Right lung (tissue), 5 donors: ENCODE results near the gene PHLDB1. TPM values are rescaled to one million over a fixed set of nuclear protein-coding genes. Genes with fewer than 3 reads are reported as not detected.

ENCODE experiments used
- DNase-seq, 2 donors: peaks; one replicate each; pipeline ENCODE4 v3.0.0-alpha.2; 2013
- polyA plus RNA-seq, 5 donors: library from polyadenylated mRNA; unstranded; fragments of 120-200 nt; gene quantifications; one replicate each; pipeline versions ENCODE4 v1.2.1 to v1.2.3, GENCODE V29; 2013; ENCODE audit warnings: inconsistent platforms in 1 of 5, low replicate concordance in 1 of 5; ENCODE audit not compliant: insufficient read length in 5 of 5, insufficient read depth in 1 of 5

PHLDB1 gene
- polyA plus RNA-seq, 5 donors, result 72.4 to 102 (median 87.0) TPM

GRCh38 chr11:118636569-118637290 is 29.3 kb downstream of the PHLDB1 start:
- DNase-seq, result no peak

DNA sequence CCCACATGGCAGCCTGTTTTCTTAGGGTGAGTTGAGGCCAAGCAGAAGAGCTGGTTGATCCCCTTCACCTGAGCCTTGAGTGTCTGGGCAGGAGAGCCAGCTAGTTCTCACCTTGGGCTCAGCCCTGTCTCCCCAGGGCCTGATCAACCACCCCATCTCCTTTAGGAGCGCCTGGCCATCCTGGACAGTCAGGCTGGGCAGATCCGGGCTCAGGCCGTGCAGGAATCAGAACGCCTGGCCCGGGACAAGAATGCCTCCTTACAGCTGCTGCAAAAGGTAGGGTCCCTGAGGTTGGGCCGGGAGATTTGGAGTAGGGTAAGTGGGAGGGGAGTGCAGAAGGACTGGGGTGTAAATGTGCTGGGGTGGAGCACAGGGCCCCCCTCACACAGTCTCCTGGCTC is 31.3 kb downstream of the PHLDB1 start:
- DNase-seq, result no peak

DNA sequence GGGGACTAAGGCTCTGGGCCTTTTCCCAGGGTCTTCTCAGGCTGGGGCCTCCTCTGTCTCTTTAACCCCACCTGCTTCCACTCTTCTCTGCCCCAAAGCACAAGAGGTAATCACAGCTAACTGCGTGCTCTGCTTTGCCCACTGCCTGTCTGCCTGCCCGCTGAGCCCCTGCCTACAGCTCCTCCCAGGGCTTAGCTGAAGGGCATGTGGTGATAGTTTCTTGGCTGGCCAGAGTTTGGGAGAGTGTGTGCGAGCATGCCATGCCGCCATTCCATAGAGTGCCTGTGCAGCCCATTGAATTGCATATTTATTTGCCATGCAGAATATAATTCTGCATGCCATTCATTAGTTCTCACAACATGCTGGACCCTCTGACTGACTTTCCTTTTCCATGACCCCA is 32.5 kb downstream of the PHLDB1 start:
- DNase-seq, result no peak

- no peak for DNase-seq
Measured at GRCh38 chr11:118640332-118641154, 33.1 kb downstream of the PHLDB1 start.

- DNase-seq, result no peak
Measured at GRCh38 chr11:118641397-118642019, 34.1 kb downstream of the PHLDB1 start.

DNA sequence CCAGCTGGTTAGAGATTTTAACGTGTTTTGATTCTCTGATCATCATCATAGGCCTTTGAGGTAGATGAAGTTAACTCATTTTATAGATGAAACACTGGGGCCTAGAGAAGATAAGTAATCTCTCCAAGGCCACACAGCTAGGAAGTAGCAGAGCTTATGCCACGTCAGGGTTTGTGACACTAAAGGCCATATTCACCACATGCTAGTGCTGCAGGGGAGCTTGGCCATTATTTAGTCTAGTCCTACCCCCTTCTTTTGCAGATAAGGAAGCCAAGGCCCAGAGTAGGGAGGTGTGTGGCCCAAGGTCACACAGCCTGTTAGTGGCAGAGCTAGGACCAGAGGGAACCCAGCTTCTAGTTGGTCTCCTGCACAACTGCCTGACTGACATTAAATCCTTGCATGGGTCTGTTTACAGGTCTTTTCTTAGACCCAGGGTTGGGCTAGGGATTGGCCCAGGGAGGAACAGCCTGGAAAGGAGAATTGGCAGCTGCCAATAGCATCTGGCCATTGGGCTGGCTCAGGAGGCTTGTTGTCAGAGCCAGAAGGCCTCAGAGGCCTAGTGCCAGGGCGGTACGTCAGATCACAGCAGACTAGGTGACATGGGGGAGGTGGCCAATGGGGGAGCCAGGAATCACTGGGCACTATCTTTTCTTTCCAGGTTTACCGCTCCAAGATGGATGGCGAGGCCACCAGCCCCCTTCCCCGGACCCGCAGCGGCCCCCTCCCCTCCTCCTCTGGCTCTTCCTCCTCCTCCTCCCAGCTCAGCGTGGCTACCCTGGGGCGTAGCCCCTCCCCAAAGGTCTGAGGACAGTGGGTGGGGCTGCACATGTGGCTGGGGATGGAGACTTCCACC is 36.0 kb downstream of the PHLDB1 start:
- DNase-seq, result no peak

DNA sequence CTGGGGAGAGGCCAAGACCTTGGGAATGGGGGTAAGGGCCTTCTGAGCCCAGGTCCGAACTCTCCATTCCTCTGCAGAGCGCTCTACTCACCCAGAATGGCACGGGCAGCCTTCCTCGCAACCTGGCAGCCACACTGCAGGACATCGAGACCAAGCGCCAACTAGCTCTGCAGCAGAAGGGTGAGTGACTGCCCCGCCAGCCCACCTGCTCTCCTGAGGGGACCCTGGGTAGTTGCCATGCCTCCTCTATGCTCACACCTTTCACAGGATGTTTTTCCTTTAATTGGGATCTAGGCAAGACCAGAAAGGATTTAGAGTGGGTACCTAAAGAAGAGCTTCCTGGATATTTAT is 36.6 kb downstream of the PHLDB1 start:
- no peak for DNase-seq

- DNase-seq, result no peak
Measured at GRCh38 chr11:118644496-118644895, 37.1 kb downstream of the PHLDB1 start.

DNA sequence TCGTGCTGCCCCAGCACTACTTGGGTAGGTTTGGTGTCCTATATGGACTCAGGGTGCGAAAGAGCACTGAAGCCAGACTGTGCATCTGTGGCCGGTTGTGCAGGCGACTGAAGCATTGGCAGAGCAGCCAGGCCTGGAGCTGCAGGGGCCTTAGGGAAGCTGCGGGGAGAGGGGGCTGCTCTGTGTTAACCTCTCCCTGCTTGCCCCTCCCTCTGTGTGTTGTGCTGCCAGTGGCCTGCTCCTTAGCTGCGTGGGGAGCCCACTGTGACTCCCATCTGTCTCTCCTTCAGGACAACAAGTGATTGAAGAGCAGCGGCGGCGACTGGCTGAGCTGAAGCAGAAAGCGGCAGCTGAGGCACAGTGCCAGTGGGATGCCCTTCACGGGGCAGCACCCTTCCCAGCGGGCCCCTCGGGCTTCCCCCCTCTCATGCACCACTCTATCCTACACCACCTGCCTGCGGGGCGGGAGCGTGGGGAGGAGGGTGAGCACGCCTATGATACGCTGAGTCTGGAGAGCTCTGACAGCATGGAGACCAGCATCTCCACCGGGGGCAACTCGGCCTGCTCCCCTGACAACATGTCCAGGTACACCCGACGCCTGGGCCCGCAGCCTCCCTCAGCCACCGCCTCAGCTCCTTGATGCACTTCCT is 37.8 kb downstream of the PHLDB1 start:
- no peak for DNase-seq

GRCh38 chr11:118646393-118646792 is 39.0 kb downstream of the PHLDB1 start:
- no peak for DNase-seq

DNA sequence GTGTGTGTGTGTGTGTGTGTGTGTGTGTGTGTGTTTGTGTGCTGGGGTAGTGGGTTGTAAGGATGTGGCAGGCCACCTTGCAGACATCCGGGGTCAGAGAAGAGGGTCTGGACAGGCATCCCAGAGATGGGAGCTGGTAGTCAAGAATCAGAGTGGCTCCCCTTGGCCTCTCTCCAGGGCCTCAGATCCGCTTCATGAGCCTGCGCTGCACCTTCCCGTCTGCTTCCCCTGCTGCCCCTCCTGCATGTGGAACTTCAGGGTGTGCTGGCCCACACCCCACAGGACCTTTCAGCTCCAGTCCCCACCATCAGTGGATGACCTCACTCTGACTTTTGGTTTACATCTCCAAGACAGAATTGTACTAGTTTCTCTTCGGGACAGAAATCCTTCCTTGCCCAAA is 40.9 kb downstream of the PHLDB1 start:
- DNase-seq, result no peak

DNA sequence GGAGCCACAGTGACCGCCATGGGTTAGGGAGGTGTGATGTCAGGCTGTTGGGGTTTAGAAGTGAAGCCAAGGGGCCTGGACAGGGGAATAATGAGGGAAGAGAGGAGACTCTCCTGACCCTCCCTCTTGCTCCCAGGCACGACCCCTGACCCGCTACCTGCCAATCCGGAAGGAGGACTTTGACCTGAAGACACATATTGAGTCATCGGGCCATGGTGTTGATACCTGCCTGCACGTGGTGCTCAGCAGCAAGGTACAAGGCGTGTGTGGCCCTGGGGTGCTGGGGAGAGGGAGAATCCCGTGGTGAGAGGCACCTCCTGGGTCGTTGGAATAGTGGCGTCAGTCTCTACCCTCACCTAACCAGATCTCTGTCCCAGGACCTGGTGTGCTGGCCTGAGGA is 42.5 kb downstream of the PHLDB1 start:
- DNase-seq, result no peak

DNA sequence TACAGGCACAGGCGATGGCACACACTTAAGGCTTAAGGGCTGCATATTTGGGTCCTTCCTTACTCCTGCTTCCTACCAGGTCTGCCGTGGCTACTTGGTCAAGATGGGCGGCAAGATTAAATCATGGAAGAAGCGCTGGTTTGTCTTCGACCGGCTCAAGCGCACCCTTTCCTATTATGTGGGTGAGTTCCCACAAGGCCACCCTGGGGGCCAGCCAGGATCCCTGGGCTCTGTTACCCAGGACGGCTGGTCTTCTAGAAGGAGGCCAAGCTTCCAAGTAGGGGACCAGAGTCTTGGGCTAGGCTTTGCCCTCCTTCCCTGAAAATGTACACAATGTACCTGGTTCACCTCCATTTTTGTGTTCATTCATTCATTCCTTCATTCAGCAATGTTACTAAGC is 43.0 kb downstream of the PHLDB1 start:
- no peak for DNase-seq

DNA sequence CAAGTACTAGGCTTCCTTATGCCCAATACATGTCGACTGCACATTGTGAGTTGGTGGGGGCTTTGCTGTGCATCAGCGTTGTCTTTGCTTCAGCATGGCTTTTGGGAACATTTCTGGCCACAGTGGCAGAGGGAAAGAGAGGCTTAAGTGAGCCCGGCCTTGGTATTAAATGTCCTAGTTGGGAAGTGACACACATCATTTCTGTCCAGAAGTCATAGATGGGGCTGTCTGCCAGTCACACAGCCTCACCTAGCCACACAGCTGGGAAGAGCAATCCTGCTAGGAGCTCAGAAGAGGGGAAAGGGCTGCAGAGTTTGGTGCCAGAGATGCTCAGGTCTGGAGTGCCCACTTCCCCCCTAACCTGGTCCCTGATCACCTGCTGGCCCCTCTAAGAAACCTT is 44.4 kb downstream of the PHLDB1 start:
- DNase-seq, result no peak

- DNase-seq, result no peak
Measured at GRCh38 chr11:118652681-118653181, 45.3 kb downstream of the PHLDB1 start.

DNA sequence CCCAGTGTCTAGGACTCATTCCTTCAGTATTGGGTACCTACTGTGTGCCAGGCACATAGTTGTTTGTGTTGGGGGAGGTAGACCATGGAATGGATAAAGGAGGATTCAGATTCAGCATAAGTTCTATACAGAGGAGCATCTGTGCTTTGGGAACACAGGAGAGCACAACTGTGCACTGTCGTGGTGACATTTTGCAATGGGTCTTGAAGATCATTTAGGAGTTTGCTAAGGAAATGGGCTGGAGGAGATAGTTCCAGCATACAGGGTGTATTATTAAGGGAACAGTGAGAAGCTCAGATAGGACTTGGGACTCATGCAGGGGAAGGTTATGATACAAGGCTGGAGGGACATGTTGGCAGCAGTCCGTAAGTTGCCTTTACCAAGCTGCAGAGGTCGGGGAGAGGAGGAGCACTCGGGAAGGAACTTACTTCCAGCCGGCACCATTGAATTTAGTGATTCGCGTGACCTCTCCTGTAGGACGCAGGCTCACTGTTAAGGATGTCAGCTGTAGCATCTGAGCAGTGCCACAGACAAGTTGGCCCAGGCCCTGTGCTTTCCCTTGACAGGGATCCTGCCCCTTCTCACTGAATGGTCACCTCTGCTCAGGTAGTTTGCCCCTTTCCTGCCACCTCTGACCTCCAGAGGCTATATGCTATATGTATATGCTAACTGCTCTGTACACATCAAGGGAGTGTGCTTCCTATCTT is 46.4 kb downstream of the PHLDB1 start:
- DNase-seq, result no peak

DNA sequence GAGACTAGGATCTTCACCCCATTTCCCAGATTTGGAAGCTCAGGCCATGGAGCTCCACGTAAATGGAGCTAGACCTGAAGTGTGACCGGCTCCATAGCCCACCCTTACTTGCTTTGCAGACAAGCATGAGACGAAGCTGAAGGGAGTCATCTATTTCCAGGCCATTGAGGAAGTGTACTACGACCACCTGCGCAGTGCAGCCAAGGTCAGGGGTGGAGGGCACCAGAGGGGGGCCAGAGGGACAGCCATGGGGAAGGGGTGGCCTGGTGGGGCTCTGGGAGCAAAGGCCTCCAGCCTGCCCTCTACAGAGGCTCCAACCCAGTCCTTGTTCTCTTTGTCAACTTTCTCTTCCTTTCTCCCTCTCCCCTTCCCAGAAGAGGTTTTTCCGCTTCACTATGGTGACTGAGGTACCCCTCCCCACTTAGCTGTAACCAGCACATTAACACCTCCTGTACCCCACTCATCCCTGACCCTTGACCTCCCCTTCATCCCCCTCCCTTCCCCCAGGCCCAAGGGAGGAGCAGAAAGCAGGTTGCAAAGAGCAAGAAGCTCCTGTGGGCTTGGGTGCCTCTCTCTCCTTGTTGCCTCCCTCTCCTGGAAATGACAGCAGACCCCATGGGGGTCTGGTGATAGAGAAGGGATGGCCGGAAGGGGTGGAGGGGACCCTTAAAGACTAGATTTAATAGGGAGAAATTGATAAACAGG is 48.2 kb downstream of the PHLDB1 start:
- no peak for DNase-seq

DNA sequence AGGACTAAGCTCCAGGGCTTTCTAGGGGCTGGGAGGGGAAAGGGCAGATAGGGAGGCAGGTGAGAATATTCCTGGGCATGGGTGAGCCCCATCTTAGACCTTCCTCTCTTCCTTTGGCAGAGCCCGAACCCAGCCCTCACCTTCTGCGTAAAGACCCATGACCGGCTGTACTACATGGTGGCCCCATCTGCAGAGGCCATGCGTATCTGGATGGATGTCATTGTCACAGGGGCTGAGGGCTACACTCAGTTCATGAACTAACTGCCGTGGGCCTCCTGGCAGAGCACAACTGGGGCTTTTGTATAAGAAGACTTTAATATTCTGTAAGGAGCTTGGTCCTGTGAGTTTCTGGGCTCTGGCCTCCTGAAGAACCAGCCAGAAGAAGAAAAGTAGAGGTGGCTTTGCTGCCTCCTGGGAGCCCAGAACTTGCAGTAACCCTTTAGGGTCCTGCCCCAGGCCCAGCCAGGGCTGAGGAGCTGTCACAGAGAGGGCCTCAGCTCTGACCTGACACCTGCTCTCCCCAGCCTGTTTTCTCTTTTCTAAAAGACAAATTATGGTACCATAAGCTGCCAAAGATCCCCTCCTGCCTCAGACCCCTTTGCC is 49.2 kb downstream of the PHLDB1 start:
- no peak for DNase-seq

- DNase-seq, result no peak
Measured at GRCh38 chr11:118657238-118657637, 49.8 kb downstream of the PHLDB1 start.
